Panc1 (cell line): ENCODE results near the gene CRCP. TPM values are rescaled to one million over a fixed set of nuclear protein-coding genes. Genes with fewer than 3 reads are reported as not detected.
"Not testable (repeated sequence)": the region's sequence is repeated elsewhere in the genome, so short reads cannot be mapped to it uniquely, and the experiment has no call there.

Experiments used
- ATAC-seq: fragments of 200-7000 bp; cut with Tn5 transposase; 2 replicates; pipeline ENCODE4 v1.9.1; 2020; ENCODE audit warnings: mild to moderate bottlenecking, moderate library complexity
- BruUV-seq: library from RNA; stranded (reverse); fragments of 400-500 nt; replicated peaks from 2 replicates; lab custom pipeline; 2021; lab: Mats Ljungman, UMichigan
- CTCF ChIA-PET: fragments of 300-600 bp; sonication (Branson Sonifier 250); formaldehyde crosslinking; loops from one replicate; lab custom pipeline; 2022; ENCODE audit warnings: antibody characterized with exemption; lab: Charles Lee
- POLR2A ChIA-PET: fragments of 300-600 bp; sonication (Branson Sonifier 250); formaldehyde crosslinking; loops from one replicate; lab custom pipeline; 2022; ENCODE audit warnings: antibody characterized with exemption; lab: Charles Lee
- DNase-seq: peaks from one replicate; pipeline ENCODE4 v3.0.0-alpha.2; 2010; ENCODE audit warnings: low read depth, low spot score
- H3K27ac ChIP-seq: 2 replicates; pipeline ENCODE4 v1.5.1; 2011; ENCODE audit warnings: mild to moderate bottlenecking, low read length, inconsistent platforms
- H3K27me3 ChIP-seq: fragments of 200-500 bp; sonication (Bioruptor generic); 2 replicates; pipeline ENCODE4 v1.6.0; 2014; ENCODE audit warnings: low read length, inconsistent platforms; ENCODE audit not compliant: control insufficient read depth, insufficient read depth
- H3K36me3 ChIP-seq: fragments of 200-500 bp; sonication (Bioruptor generic); 2 replicates; pipeline ENCODE4 v1.5.1; 2014; ENCODE audit warnings: inconsistent platforms, mild to moderate bottlenecking, low read length, moderate library complexity; ENCODE audit not compliant: control insufficient read depth, insufficient read depth
- H3K4me1 ChIP-seq: 2 replicates; pipeline ENCODE4 v1.5.1; 2011; ENCODE audit warnings: inconsistent platforms, mild to moderate bottlenecking, low read length, moderate library complexity; ENCODE audit not compliant: control insufficient read depth, insufficient read depth
- H3K4me3 ChIP-seq, 2 experiments: 2 replicates each; pipeline ENCODE4 v1.5.1; 2011 to 2012; ENCODE audit warnings: low read depth in 2 of 2, low read length in 2 of 2, mild to moderate bottlenecking in 2 of 2, inconsistent platforms in 1 of 2, moderate library complexity in 1 of 2
- H3K9me3 ChIP-seq: fragments of 200-500 bp; sonication (Bioruptor generic); 2 replicates; pipeline ENCODE4 v1.5.1; 2014; ENCODE audit warnings: low read depth, mild to moderate bottlenecking, inconsistent platforms, low read length, moderate library complexity; ENCODE audit not compliant: control insufficient read depth, insufficient read depth
- POLR2AphosphoS5 ChIP-seq: IDR thresholded peaks from 2 replicates; pipeline ENCODE4 v1.6.1; 2012; ENCODE audit warnings: mild to moderate bottlenecking, low read depth, low read length, moderate library complexity
- SIN3A ChIP-seq: IDR thresholded peaks from 2 replicates; pipeline ENCODE4 v1.6.1; 2012; ENCODE audit warnings: low read depth, mild to moderate bottlenecking, low read length, moderate library complexity, borderline replicate concordance; ENCODE audit not compliant: insufficient read depth
- TCF7L2 ChIP-seq: IDR thresholded peaks from 2 replicates; pipeline ENCODE4 v1.6.1; 2011; ENCODE audit warnings: mild to moderate bottlenecking, low read depth, low read length, inconsistent platforms
- in situ Hi-C: cut with HindIII; loops from 2 replicates; pipeline ENCODE4 v1.10.0; 2016; ENCODE audit warnings: low sequenced_read_pairs, low pct_unique_long_range_greater_than_20kb
- intact Hi-C: fragments of 100-400 bp; cut with micrococcal nuclease; formaldehyde crosslinking; loops from one replicate; pipeline ENCODE4 v1.10.0; 2022; ENCODE audit not compliant: unreplicated experiment
- total RNA-seq: library from RNA; stranded (reverse); gene quantifications from one replicate; pipeline ENCODE4 v1.2.1, GENCODE V29; 2021; ENCODE audit not compliant: unreplicated experiment
- TF ChIP-seq, protein P1 (sequence below): fragments of 450-650 bp; IDR thresholded peaks from 2 replicates; pipeline ENCODE4 v1.5.1; 2017; ENCODE audit warnings: mild to moderate bottlenecking
- TF ChIP-seq, protein P2 (sequence below), 2 experiments: IDR thresholded peaks; 2 replicates each; pipeline ENCODE4 v1.6.1; 2011 to 2012; ENCODE audit warnings: low read depth in 2 of 2, control low read depth in 1 of 2, low read length in 1 of 2, mild to moderate bottlenecking in 1 of 2, moderate library complexity in 1 of 2; ENCODE audit not compliant: insufficient read depth in 1 of 2

Gene CRCP
- total RNA-seq, 1 experiment from 2014 or later = 46.4 TPM

- intact Hi-C loops = no loop called here
- no peak overlapping the region for H3K27ac ChIP-seq
- POLR2A ChIA-PET = no interaction called here
Observed at GRCh38 chr7:66152371-66153191, 37.9 kb downstream of the CRCP start.

DNA sequence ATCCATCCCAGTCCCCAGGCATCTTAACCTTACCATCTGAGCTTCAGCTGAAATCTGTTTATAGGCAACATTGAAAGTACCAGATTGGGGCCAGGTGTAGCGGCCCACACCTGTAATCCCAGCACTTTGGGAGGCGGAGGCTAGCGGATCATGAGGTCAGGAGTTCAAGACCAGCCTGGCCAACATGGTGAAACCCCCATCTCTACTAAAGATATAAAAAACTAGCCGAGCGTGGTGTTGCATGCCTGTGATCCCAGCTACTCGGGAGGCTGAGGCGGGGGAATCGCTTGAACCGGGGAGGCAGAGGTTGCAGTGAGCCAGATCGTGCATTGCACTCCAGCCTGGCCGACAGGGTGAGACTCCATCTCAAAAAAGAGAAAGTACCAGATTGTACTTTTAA is 39.0 kb downstream of the CRCP start:
- intact Hi-C loops = no loop called here

More at GRCh38 chr7:66152371-66153191, 37.9 kb downstream of the CRCP start:
- in situ Hi-C loops = no loop called here
- no TSS peak for BruUV-seq
- DNase-seq = no peak
- no peaks in the 10 kb centered on the region; the same call in 1 of the 2 replicates for H3K4me1 ChIP-seq
- TF ChIP-seq POLR2AphosphoS5 (no peak), TCF7L2 (no peak), SIN3A (no peak)
- TF ChIP-seq, protein P1, sequence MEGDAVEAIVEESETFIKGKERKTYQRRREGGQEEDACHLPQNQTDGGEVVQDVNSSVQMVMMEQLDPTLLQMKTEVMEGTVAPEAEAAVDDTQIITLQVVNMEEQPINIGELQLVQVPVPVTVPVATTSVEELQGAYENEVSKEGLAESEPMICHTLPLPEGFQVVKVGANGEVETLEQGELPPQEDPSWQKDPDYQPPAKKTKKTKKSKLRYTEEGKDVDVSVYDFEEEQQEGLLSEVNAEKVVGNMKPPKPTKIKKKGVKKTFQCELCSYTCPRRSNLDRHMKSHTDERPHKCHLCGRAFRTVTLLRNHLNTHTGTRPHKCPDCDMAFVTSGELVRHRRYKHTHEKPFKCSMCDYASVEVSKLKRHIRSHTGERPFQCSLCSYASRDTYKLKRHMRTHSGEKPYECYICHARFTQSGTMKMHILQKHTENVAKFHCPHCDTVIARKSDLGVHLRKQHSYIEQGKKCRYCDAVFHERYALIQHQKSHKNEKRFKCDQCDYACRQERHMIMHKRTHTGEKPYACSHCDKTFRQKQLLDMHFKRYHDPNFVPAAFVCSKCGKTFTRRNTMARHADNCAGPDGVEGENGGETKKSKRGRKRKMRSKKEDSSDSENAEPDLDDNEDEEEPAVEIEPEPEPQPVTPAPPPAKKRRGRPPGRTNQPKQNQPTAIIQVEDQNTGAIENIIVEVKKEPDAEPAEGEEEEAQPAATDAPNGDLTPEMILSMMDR = no peak
- TF ChIP-seq, protein P2, sequence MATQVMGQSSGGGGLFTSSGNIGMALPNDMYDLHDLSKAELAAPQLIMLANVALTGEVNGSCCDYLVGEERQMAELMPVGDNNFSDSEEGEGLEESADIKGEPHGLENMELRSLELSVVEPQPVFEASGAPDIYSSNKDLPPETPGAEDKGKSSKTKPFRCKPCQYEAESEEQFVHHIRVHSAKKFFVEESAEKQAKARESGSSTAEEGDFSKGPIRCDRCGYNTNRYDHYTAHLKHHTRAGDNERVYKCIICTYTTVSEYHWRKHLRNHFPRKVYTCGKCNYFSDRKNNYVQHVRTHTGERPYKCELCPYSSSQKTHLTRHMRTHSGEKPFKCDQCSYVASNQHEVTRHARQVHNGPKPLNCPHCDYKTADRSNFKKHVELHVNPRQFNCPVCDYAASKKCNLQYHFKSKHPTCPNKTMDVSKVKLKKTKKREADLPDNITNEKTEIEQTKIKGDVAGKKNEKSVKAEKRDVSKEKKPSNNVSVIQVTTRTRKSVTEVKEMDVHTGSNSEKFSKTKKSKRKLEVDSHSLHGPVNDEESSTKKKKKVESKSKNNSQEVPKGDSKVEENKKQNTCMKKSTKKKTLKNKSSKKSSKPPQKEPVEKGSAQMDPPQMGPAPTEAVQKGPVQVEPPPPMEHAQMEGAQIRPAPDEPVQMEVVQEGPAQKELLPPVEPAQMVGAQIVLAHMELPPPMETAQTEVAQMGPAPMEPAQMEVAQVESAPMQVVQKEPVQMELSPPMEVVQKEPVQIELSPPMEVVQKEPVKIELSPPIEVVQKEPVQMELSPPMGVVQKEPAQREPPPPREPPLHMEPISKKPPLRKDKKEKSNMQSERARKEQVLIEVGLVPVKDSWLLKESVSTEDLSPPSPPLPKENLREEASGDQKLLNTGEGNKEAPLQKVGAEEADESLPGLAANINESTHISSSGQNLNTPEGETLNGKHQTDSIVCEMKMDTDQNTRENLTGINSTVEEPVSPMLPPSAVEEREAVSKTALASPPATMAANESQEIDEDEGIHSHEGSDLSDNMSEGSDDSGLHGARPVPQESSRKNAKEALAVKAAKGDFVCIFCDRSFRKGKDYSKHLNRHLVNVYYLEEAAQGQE (IDR thresholded peaks at IDR 0.05; ENCODE audit: insufficient read depth in 1 of 2, low read depth in 2 of 2, low read length in 1 of 2) = no peak
- no peak for ATAC-seq
- H3K4me3 ChIP-seq = no peak overlapping the region
- H3K9me3 ChIP-seq = no peaks in the 10 kb centered on the region
- H3K36me3 ChIP-seq = peaks cover 5% of the 10 kb centered on the region; the same call in 1 of the 2 replicates
- H3K27me3 ChIP-seq = no peaks in the 10 kb centered on the region
- CTCF ChIA-PET = no interaction called here

GRCh38 chr7:66156035-66156434 is 41.4 kb downstream of the CRCP start:
- CTCF ChIA-PET, H3K36me3 ChIP-seq, in situ Hi-C loops, DNase-seq, H3K4me1 ChIP-seq, H3K4me3 ChIP-seq, POLR2A ChIA-PET, H3K27me3 ChIP-seq, ATAC-seq, H3K27ac ChIP-seq, H3K9me3 ChIP-seq, BruUV-seq, intact Hi-C loops: not testable (repeated sequence)

More for the DNA sequence above, 39.0 kb downstream of the CRCP start:
- Histone ChIP-seq H3K4me1 (no peaks in the 10 kb centered on the region; the same call in 1 of the 2 replicates), H3K27me3 (no peaks in the 10 kb centered on the region), H3K9me3 (no peaks in the 10 kb centered on the region), H3K27ac (no peak overlapping the region), H3K36me3 (peaks cover 5% of the 10 kb centered on the region; the same call in 1 of the 2 replicates), H3K4me3 (no peak overlapping the region)
- ATAC-seq (no peak), DNase-seq (no peak)
- TSS peak; percentile 85 for BruUV-seq
- ChIA-PET POLR2A (no interaction called here), CTCF (no interaction called here)
- TF ChIP-seq POLR2AphosphoS5 = no peak
- no peak for TF ChIP-seq TCF7L2
- TF ChIP-seq, protein P1 = no peak
- no peak for TF ChIP-seq SIN3A
- in situ Hi-C loops = no loop called here
